Measurements from ENCODE around the gene TIMP4. TPM values are rescaled to one million over a fixed set of nuclear protein-coding genes. Genes with fewer than 3 reads are reported as not detected.

TIMP4 gene
- total RNA-seq, 1 donor from 2014 or later, result 13.3 TPM

DNA sequence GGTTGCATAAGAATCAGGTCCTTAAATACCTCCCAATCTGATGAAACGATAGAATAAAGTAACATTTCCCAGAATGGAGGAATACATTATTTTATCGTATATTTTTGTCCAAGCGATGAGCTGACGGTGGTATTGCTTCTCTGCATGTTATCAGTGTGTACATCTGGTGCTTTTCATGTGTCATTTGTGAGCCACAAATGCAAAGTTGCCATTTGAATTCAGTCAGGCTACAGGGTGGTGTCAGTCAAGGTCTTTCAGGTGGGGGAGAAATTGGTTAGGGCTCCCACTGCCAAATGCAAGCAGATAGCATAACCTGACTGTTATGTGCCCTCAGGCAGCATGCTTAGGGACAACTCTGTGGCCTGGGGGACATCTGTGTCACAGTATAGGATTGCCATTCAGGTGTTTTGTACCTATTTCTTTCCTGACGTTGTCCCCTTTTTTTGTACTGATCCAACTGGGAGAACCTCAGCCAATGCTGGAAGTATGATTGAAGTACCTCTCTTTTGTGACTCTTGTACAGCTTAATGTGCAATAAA, 26.5 kb upstream of the TIMP4 start:
- no peak for DNase-seq

DNA sequence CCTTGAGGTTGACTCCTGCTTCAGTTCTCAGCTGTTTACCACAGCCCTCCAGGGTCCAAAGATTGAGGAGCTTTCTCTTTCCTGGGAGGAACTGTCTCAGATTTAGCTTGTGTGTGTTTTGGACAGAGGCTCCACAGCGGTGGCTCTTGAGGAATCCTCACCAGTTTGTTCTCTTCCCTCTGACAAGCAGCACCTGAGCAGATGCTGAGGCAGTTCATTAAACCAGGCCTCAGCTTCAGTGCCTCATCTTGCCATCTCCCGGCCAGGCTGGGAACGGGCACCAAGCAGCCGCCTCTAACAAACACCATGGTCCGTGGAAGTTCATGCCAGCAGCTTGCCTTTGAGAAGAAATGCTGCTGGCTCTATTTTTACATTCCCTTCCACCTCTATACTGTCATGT, 25.8 kb upstream of the TIMP4 start:
- no peak for DNase-seq

DNA sequence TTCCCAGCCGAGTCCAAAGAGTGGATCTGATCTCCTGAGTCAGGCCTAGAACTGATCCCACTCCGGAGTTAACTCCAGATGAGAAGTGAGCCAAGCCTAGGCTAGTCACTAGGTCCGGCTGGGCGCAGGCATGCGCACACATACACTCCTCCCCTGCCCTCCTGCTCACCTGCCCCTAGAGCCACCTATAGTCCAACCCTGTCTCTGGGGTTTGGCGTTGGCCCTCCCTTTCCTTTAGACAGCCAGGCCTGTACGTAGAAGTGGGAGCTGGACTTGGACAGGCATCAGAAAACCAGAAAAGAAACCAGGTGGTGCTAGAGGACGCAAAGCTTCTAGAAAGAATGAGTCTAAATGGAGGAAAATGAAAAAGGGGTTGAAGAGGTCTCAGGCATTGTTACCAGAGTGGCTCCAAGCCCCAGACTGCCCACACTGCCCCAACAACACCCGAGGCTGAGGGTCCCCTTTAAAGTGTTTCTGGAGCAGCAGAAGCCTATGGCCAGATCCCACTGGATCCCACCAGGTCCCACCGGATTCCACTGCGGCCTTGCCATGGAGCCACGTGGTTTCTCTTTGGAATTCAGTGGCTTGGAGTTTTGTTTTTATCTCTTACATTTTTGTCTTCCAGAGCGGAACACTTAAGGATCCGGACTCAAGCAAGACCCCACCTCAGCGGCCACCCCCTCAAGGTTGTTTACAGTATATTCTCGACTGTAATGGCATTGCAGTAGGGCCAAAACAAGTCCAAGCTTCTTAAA, 24.2 kb upstream of the TIMP4 start:
- no peak for DNase-seq

DNA sequence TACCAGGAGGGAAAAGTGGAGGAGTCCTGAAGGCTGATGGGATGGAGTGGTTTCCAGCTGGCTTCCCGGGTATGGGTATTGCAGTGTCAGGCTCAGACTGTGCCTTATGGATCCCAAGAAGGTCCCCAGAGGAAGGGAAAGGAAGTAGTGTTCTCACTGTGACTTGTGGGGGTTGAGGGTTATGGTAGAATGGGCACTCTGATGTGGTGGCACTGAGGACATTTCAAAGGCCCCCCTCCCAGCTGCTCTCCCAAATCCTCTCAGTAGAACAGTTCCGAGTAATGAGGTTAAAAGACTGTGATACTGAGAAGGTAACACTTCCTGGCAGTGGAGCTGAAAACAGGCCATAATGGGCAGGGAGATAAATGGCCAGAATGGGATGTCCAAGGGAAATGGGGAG, 23.1 kb upstream of the TIMP4 start:
- DNase-seq, result no peak

DNA sequence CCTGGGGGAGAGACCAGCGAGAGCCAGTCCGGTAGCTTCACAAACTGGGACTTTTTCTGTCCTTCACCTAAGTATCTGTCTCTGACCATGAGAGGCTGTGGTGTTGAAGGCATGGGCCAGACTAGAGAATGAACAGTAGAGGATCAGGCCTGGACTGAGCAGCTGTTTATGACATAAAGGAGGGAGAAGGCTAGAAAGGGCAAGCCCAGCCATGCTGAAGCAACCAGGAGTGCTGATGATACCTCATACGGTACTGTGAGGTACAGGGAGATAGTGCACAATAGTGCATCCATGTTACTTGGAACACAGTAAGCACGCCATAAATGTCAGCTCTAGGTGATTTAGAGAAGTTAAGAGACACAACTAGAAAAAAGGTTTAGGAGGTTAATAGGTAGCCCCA, 22.6 kb upstream of the TIMP4 start:
- no peak for DNase-seq

DNA sequence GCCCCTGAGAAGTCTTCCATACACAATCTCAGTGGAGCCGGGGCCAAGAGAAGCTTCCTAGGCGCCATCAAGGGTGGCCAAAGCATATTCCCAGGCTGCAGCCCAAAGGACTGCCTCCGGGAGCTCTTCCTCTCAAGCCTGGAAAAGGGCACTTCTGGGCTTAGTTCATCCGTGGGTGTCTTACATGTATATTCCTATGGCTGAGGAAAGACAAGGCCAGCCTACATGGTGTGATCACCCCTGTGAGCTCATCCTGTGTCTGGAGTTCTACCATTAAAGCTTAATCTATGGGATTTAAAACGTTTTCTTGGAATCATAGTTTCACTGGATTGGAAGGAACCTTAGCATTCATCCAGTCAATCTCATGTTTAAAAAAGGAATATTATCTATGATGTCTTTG, 21.9 kb upstream of the TIMP4 start:
- no peak for DNase-seq

DNA sequence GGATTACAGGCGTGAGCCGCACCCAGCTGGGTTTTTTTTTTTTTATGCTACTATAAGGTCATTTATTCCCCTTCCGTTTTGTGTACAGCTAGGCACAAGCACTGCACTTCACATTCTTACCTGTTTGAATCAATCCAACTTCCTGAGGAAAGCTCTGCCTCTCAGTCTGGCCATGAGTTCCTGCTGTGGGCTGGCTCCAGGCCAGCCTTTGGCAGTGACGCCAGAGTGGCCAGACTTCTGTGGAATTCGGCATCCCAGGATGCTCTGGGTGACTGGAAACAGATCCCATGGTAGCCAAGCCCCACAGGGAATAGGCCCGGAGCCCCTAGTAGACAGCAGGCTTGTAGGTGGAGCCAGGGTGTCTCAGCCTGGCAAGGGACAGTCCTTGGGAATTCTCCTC, 21.5 kb upstream of the TIMP4 start:
- DNase-seq, result no peak

DNA sequence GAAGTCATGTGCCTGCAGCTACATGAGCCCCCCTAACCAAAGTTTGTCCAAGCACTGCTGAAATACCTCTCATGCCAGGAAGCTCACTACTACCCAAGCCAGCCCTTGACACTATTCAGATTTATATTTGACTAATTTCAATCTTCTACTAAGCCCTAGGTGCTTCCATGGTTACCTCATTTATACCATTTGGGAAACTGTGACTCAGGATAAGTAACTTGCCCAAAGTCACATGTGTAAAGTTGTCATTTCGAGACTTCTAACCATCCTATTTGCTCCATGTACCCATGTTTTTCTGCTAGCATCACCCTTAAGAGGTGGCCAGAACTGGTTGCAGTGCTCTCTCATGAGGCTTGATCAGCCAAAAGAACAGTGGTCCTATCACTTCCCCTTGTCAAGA, 20.7 kb upstream of the TIMP4 start:
- DNase-seq, result no peak

DNA sequence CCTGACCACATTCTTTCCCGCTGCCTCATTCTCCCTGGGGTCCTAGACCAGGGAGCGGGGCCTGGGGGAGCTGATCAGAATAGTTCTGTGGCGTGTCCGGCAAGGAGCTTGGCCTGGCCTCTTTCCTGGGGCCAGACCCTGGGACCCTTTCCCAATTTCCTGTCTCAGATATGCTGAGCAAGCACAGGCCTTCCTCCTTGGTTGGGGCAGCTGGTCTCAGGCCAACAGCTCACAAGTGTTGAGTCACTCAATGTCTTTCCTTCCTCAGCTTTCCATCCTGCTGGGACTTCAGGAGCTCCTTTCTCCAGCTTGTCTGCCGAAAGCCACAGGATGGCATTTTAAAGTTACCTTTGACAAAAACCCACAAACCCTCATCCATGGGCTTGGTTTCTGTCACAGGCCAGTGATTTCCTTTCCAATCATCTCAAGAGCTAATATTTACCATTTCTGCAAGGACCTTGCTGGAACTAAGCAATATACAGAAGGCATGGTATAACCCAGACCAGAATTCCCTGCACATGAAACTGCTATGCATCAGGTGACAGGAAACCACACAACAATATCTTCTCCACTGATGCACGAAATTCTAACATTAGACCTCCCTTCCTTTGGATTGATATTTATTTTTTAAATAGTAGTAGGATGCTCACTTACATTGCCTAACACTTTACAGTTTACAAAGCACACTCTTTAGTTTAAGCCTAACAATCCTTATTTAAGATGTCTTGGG, 19.5 kb upstream of the TIMP4 start:
- no peak for DNase-seq

DNA sequence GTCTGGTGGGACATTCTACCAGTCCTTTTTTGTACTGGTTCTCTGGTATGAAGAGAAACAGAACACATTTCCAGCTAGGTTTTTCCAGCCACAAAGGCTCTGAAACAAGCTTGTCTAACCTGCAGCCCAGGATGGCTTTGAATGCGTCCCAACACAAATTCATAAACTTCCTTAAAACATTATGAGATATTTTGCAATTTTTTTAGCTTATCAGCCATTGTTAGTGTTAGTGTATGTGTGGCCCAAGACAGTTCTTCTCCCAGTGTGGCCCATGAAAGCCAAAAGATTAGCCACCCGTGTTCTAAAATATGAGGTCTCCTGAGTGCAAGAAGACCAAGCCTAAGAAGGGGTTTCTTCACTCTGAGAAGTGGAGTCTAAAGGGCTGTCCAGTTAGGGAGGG, 18.4 kb upstream of the TIMP4 start:
- DNase-seq, result no peak

DNA sequence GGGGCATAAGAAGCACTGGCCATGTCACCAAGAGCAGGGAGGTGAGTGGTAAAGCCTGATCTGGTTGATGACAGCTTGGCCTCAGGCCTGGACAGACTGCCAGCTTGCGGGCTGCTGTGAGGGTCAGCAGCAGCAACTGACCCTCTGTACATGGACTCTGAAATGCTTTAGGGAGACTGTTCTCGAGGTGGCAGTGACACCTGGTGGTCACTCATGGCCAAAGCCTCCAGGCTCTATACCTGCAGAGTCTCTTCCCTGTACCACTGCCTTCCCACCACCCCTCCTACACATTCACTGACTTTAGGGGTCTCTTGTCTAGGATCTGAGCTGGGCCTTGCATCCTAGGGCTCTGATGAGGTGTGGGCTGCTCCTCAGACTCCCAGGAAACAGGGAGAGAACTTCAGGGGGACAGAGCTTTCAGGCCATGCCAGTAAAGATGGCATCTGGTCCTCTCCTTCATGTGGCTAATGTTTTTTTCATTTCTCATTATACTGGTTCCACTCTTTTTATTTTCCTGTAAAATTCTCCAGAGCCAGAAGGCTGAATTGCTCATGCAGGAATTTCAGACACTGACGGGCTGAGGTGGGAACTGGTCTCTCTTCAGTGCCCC, 17.2 kb upstream of the TIMP4 start:
- DNase-seq, result no peak

DNA sequence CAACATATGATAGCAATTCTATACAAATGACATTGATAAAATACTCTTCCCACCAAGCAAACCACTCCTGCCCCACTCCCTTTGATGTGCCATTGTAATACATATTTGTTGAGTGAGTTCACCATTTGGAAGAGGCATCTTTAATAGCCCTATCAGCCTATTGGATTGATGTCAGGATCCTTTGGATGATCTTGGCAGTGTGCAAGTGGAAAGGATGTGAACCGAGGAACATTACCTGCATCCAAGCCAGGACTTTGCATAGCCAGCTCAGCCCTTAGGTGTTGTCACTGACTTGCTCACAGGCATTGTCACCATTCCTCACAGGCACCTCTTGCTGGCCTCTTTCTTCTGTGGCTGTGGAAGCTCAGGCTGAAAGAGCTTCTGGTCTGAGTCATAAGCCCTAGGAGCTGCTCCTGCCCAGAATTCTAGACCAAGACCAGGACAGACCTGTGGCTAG, 16.5 kb upstream of the TIMP4 start:
- no peak for DNase-seq

DNA sequence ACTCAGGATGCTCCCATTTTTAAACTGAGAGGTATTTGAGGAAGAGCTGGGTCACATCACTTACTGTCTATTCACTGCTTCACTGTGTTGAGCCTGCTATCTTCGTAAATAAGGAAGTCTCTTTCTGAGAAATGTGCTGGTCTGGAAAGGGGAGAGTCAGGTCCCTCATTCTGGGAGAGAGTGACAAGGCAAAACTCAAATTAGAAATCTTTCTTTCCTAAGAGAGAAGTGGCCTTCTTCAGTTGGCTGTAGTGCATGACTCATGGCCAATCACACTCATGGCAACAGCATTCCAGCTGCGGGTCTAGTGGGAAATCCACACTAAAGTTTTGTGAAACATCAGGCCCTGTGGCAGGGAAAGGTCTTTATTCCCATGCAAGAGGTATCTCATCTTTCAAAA, 11.5 kb upstream of the TIMP4 start:
- no peak for DNase-seq

DNA sequence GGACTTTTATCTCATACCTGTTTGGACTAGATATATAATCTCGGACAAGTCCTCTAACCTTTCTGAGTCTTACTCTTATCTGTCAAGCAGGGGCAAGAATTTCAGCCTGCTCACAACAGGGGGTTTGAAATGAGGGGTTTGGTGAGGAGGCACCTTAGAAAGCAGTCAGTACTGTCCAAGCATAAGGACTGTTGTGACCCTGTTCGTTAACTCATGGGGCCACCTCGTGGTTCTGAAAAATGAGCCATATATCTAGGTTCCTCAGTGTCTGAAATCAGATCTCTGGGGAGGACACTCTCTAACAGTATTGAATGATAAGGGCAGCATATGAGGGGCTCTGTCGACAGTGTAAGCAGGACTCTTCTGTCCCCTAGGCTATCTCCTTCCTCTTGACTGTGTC, 7.2 kb upstream of the TIMP4 start:
- DNase-seq, result no peak

DNA sequence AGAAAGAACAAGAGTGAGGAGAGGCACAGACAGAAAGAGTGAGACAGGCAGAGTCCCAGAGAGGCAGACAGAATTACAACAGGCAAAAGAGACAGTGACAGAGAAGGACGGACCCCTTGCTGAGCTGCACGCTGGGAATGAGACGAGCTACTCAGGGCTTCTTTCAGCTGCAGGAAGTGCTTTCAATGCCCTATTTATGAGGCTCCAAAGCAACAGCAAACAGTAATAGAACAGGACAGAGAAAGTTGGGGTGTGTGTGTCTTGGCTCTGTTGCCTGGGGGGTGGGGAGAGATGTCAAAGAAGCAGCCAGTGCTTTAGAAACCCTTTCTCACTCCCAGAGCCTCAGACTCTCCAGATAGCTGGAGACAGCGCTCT, 502 bp upstream of the TIMP4 start:
- no peak for DNase-seq

DNA sequence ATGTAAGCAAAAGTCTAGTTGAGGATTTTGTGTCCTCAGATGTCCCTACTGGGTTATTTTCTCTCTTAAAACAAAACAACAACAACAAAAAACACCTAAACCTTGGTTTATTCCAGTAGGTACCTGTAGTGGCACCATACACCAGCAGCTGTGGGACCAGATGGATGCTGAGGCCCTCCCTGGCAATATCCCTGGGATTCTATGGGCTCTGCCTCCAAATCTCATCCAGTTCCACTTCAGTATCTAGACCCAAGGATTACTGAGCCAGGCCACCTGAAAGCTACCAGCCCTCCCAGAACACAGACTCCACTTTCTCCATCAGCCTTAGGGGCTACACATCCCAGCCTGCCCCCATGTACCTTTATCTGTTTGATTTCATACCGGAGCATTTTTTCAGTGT, 1.7 kb downstream of the TIMP4 start:
- DNase-seq, result no peak

DNA sequence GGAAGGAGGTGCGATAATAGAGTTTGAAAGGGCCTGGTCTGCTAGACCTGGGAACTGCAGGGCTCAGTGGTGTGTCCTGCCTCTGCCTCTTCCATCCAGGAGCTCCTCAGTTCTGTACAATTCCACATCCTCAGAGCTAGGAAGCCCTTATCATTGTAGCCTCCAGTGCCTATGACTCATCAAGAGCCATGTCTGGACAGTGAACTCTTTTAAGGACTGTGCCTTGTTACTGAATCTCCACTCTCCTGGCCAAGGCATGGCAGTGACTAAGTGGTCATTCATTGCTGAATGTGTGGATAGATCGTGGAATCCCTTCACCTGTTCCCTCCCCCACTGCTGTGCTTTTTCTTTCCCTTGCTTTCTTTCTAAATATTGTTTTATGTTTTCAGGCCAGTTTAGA, 2.9 kb downstream of the TIMP4 start:
- no peak for DNase-seq

DNA sequence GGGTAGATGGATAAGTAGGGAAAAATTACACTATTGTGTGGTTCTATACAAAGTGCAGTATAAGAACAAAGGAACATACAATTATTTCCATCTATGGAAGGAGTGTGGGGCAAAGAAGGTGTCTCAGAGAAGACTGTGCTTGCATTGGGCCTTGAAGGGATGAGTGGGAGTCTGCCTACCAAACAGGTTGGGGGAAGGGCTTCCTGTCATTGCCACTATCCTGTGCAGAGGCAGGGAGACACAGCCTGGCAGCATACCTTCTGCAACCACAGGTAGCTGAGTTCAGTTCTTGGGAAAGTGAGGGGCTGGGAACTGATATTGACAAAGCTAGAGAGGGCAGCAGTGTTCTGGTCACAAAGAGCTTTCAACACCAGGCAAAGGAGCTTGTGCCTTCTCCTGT, 3.4 kb downstream of the TIMP4 start:
- DNase-seq, result no peak

DNA sequence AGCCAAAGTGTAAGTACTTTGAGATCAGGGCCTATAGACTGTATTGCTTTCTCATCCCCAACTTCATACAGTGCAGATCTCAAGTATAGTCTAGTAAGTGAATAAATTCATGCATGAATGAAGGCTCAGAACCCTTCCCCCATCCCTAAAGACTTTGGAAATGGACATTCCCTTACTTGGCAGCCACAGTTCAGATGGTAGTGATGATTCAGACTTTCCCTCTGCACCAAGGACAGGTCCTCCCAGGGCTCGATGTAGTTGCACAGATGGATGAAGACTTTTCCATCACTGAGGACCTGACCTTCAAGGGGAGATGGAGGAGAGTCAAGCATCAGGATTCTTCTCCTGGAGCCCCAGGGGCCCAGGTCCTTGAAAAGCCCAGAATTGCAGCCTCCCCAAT, 4.6 kb downstream of the TIMP4 start:
- DNase-seq, result no peak

DNA sequence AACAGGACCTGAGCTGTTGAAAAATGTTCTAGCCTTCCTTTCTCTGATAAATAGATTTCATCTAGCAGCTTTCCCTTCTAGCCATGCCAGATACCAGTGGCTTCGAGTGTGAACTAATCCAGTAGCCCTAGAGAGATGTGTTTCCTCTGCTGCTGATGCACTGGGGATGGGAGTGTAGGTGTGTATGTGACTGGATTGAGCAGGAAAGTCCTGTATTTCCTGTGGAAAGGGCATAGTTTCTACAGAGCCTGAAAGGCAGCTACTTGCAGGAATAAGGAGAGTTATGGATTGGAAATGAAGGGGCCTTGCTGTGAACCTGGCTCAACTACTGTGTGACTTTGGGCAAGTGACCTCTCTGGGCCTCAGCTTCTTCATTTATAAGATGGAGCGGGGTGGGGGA, 8.6 kb downstream of the TIMP4 start:
- DNase-seq, result no peak

DNA sequence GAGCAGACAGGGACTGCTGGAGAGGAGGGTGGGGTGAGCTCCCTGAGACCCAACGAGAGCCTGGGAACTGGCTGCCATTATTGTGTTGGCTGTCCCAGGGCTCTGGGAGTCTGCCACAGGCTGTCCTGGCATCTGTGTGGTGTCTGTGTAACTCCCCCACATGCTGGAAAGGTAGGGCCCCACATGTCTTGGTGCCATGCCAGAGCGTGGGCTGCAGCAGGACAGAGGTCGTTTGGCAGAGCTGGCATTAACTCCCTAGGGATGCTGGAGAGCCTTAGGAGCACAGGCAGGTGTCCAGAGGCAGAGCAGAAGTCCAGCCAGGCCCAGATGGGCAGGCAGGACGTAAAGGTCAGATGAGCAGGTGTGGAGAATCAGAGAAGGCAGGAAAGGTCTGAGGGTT, 9.7 kb downstream of the TIMP4 start:
- DNase-seq, result no peak

DNA sequence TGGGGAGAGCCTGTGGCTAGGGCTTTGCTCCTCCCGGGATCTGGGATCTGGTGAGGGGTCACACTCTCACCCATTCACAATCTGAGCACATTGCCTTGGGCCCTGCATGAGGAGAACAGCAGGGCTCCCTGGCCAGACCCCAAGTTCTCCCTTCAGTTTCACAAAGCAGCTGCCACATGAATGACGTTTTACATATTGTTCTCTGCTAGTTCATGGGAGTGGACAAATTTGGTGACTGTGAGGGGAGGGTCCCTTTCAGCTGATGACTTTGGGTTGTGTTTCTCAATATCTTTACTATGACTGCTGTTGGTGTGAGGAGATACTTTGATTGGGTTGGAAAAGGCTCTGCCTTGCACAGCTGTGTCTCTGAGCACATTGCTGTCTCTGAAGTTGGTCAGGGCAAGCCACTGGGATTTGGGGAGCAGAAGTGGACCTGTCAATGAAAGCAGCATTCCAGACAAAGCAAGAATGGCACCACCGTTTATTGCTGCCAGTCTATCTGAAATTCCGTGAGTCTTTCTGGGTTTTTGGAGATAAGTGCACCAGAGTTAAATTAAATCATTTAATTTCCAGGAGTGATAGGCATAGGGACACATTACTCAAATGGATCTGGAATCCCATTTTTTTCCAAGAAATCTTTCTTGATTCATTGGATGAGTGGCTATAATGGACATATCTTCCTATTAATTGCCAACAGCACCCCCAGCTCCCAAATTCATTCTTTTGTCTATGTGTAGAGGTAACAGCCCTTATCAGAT, 10.3 kb downstream of the TIMP4 start:
- DNase-seq, result peak; percentile 83

Measured in skin of body (tissue), 2 donors.